Uterus (tissue), 2 donors: ENCODE measurements around the gene POLR1F.

Experiments
- POLR2A ChIP-seq, 2 donors: fragments of 450-650 bp; IDR thresholded peaks; one replicate each; pipeline ENCODE4 v1.6.1; 2016; ENCODE audit warnings: antibody characterized with exemption in 2 of 2, mild to moderate bottlenecking in 1 of 2, moderate library complexity in 1 of 2
- TF ChIP-seq, protein P1 (sequence below), 4 experiments: fragments of 200-600 bp in 2 of 4; fragments of 450-650 bp in 2 of 4; sonication (generic) in 2 of 4; IDR thresholded peaks; one replicate each; pipeline ENCODE4 v1.5.1; 2016 to 2019; ENCODE audit warnings: antibody characterized with exemption in 4 of 4, mild to moderate bottlenecking in 2 of 4, moderate library complexity in 1 of 4

DNA sequence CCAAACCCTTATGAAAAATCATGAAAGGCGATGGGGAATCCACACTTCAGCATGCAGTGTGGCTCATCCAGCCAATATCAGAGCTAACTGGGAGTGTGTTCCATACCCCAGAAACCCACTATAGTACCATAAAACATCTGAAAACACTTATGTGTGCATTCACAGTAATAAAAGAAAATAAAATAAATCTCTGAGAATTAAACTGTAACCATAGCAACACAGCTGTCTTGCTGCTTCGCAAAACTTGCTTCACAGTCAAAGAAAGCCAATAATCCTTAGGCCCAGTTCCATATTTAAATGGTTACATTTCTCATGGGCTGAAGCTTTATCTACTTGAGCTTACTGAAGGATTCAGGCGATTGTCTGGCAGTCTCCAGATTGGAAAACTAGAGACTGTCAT, 19.9 kb upstream of the POLR1F start:
- TF ChIP-seq, protein P1, sequence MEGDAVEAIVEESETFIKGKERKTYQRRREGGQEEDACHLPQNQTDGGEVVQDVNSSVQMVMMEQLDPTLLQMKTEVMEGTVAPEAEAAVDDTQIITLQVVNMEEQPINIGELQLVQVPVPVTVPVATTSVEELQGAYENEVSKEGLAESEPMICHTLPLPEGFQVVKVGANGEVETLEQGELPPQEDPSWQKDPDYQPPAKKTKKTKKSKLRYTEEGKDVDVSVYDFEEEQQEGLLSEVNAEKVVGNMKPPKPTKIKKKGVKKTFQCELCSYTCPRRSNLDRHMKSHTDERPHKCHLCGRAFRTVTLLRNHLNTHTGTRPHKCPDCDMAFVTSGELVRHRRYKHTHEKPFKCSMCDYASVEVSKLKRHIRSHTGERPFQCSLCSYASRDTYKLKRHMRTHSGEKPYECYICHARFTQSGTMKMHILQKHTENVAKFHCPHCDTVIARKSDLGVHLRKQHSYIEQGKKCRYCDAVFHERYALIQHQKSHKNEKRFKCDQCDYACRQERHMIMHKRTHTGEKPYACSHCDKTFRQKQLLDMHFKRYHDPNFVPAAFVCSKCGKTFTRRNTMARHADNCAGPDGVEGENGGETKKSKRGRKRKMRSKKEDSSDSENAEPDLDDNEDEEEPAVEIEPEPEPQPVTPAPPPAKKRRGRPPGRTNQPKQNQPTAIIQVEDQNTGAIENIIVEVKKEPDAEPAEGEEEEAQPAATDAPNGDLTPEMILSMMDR (IDR thresholded peaks at IDR 0.05) = no peak
- TF ChIP-seq POLR2A (IDR thresholded peaks at IDR 0.05) = no peak
